Neural cell (in vitro differentiated cells): ENCODE data around the gene SERPINB6. TPM values are rescaled to one million over a fixed set of nuclear protein-coding genes. Genes with fewer than 3 reads are reported as not detected.

ENCODE experiments used
- H2AFZ ChIP-seq: fragments of 200-600, 300-800 bp; sonication (generic), shearing (Covaris generic); 2 replicates; pipeline ENCODE4 v1.6.0; 2014; ENCODE audit warnings: low read depth, mild to moderate bottlenecking, antibody characterized with exemption, low read length, moderate library complexity
- H3F3A ChIP-seq: fragments of 200-600 bp; shearing (Covaris generic); 2 replicates; pipeline ENCODE4 v1.6.1; 2016; ENCODE audit warnings: mild to moderate bottlenecking, moderate library complexity, mixed read lengths, antibody characterized with exemption, low read length; ENCODE audit not compliant: insufficient read depth, poor library complexity, severe bottlenecking
- H3K27ac ChIP-seq: fragments of 200-600, 300-800 bp; sonication (generic), shearing (Covaris generic); 2 replicates; pipeline ENCODE4 v1.5.1; 2014; ENCODE audit warnings: mild to moderate bottlenecking, low read length, moderate library complexity
- H3K27me3 ChIP-seq: fragments of 300-800, 200-600 bp; sonication (generic), shearing (Covaris generic); 2 replicates; pipeline ENCODE4 v1.6.0; 2014; ENCODE audit warnings: mild to moderate bottlenecking, low read depth, low read length, moderate library complexity; ENCODE audit not compliant: insufficient read depth
- H3K36me3 ChIP-seq: fragments of 300-800, 200-600 bp; sonication (generic), shearing (Covaris generic); 2 replicates; pipeline ENCODE4 v1.5.1; 2014; ENCODE audit warnings: mild to moderate bottlenecking, antibody characterized with exemption, low read length, moderate library complexity; ENCODE audit not compliant: insufficient read depth
- H3K4me2 ChIP-seq: fragments of 300-800, 200-600 bp; sonication (generic), shearing (Covaris generic); 2 replicates; pipeline ENCODE4 v1.6.0; 2014; ENCODE audit warnings: mild to moderate bottlenecking, low read length
- H3K4me3 ChIP-seq: fragments of 300-800, 200-600 bp; sonication (generic), shearing (Covaris generic); 2 replicates; pipeline ENCODE4 v1.5.1; 2014; ENCODE audit warnings: mild to moderate bottlenecking, low read length, moderate library complexity
- H3K79me2 ChIP-seq: fragments of 200-600 bp; shearing (Covaris generic); replicated peaks from 2 replicates; pipeline ENCODE4 v1.6.0; 2014; ENCODE audit warnings: mild to moderate bottlenecking, low read length, moderate library complexity; ENCODE audit not compliant: insufficient read depth
- H3K9ac ChIP-seq: fragments of 300-800, 200-600 bp; sonication (generic), shearing (Covaris generic); 2 replicates; pipeline ENCODE4 v1.6.1; 2016; ENCODE audit warnings: mild to moderate bottlenecking, low read length, mixed read lengths
- H3K9me2 ChIP-seq: fragments of 200-600 bp; shearing (Covaris generic); 2 replicates; pipeline ENCODE4 v1.6.1; 2016; ENCODE audit warnings: mild to moderate bottlenecking, low read length, mixed read lengths; ENCODE audit not compliant: insufficient read depth
- H3K9me3 ChIP-seq: fragments of 200-600, 300-800 bp; sonication (generic), shearing (Covaris generic); 2 replicates; pipeline ENCODE4 v1.6.1; 2016; ENCODE audit warnings: mild to moderate bottlenecking, mixed run types, low read length, moderate library complexity, mixed read lengths
- H4K20me1 ChIP-seq: fragments of 200-600 bp; shearing (Covaris generic); 2 replicates; pipeline ENCODE4 v1.6.1; 2016; ENCODE audit warnings: mild to moderate bottlenecking, mixed run types; ENCODE audit not compliant: insufficient read depth
- EP300 ChIP-seq: fragments of 450-650 bp; conservative IDR thresholded peaks from 2 replicates; pipeline ENCODE4 v1.6.1; 2014; ENCODE audit warnings: antibody characterized with exemption, mild to moderate bottlenecking, moderate library complexity; ENCODE audit not compliant: poor library complexity, severe bottlenecking
- EZH2 ChIP-seq: fragments of 200-600, 300-800 bp; shearing (Covaris generic), sonication (generic); IDR thresholded peaks from 2 replicates; pipeline ENCODE4 v1.6.1; 2014; ENCODE audit warnings: antibody characterized with exemption, low read length, borderline replicate concordance, mild to moderate bottlenecking; ENCODE audit not compliant: insufficient read depth, poor library complexity, severe bottlenecking
- MXI1 ChIP-seq: fragments of 450-650 bp; conservative IDR thresholded peaks from 2 replicates; pipeline ENCODE4 v1.6.1; 2014; ENCODE audit warnings: antibody characterized with exemption, mild to moderate bottlenecking; ENCODE audit not compliant: poor library complexity, severe bottlenecking
- POLR2AphosphoS5 ChIP-seq: IDR thresholded peaks from 2 replicates; pipeline ENCODE4 v1.6.1; 2012
- RAD21 ChIP-seq: fragments of 450-650 bp; conservative IDR thresholded peaks from 2 replicates; pipeline ENCODE4 v1.6.1; 2014; ENCODE audit warnings: antibody characterized with exemption, mild to moderate bottlenecking, moderate library complexity
- REST ChIP-seq: IDR thresholded peaks from 2 replicates; pipeline ENCODE4 v1.6.1; 2012; ENCODE audit warnings: borderline replicate concordance
- SMC3 ChIP-seq: fragments of 450-650 bp; conservative IDR thresholded peaks from 2 replicates; pipeline ENCODE4 v1.6.1; 2014; ENCODE audit warnings: antibody characterized with exemption, mild to moderate bottlenecking, moderate library complexity; ENCODE audit not compliant: poor library complexity
- TAF1 ChIP-seq: IDR thresholded peaks from 2 replicates; pipeline ENCODE4 v1.6.1; 2012; ENCODE audit warnings: low read depth
- polyA plus RNA-seq: library from polyadenylated mRNA; depleted of rRNA; stranded (reverse); fragments of >200 nt; gene quantifications from 2 replicates; pipeline ENCODE4 v1.2.3, GENCODE V29; 2014
- TF ChIP-seq, protein P1 (sequence below): fragments of 450-650 bp; IDR thresholded peaks from 2 replicates; pipeline ENCODE4 v1.5.1; 2014; ENCODE audit warnings: antibody characterized with exemption, mild to moderate bottlenecking, moderate library complexity; ENCODE audit not compliant: poor library complexity, severe bottlenecking

The SERPINB6 gene
- polyA plus RNA-seq, 1 donor from 2014 or later, result 2.3 TPM

DNA sequence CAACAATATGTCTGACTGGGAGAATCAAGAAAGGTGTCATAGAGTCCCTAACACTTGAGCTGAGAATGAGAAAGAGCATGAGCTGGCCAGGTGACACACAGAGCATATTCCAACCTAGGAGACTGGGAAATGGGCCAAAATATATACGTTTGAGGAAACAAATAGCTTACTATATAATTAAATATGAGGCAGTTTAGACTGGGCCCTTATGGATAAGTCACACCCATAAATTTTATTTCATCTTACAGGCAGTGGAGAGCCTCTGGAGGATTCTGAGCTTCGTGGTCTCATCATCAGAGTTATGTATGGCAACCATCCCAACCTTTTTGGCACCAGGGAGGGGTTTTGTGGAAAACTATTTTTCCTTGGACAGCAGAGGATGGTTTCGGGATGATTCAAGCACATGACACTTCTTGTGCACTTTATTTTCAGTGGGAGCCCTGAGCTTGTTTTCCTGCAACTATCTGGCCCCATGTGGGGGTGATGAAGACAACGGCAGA, 15.4 kb upstream of the SERPINB6 start:
- no peaks in the 10 kb centered on the region for H4K20me1 ChIP-seq
- H3K4me2 ChIP-seq, result no peak overlapping the region
- no peaks in the 10 kb centered on the region for H3K9me2 ChIP-seq
- H3F3A ChIP-seq, result peaks cover 19% of the 10 kb centered on the region
- no peak for TF ChIP-seq TAF1
- no peak for TF ChIP-seq REST
- TF ChIP-seq MXI1, result no peak
- TF ChIP-seq EZH2, result no peak
- TF ChIP-seq SMC3, result no peak
- TF ChIP-seq EP300, result no peak
- TF ChIP-seq RAD21, result no peak
- TF ChIP-seq, protein P1, sequence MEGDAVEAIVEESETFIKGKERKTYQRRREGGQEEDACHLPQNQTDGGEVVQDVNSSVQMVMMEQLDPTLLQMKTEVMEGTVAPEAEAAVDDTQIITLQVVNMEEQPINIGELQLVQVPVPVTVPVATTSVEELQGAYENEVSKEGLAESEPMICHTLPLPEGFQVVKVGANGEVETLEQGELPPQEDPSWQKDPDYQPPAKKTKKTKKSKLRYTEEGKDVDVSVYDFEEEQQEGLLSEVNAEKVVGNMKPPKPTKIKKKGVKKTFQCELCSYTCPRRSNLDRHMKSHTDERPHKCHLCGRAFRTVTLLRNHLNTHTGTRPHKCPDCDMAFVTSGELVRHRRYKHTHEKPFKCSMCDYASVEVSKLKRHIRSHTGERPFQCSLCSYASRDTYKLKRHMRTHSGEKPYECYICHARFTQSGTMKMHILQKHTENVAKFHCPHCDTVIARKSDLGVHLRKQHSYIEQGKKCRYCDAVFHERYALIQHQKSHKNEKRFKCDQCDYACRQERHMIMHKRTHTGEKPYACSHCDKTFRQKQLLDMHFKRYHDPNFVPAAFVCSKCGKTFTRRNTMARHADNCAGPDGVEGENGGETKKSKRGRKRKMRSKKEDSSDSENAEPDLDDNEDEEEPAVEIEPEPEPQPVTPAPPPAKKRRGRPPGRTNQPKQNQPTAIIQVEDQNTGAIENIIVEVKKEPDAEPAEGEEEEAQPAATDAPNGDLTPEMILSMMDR, result no peak
- no peak for TF ChIP-seq POLR2AphosphoS5
- H3K79me2 ChIP-seq, result peaks cover 5% of the 10 kb centered on the region
- H3K27ac ChIP-seq, result no peak overlapping the region
- no peaks in the 10 kb centered on the region for H3K27me3 ChIP-seq
- H3K36me3 ChIP-seq, result no peaks in the 10 kb centered on the region
- H3K9ac ChIP-seq, result no peak overlapping the region
- H3K9me3 ChIP-seq, result no peaks in the 10 kb centered on the region
- H2AFZ ChIP-seq, result no peak overlapping the region
- no peak overlapping the region for H3K4me3 ChIP-seq

- no peak overlapping the region for H3K4me2 ChIP-seq
- H2AFZ ChIP-seq, result no peak overlapping the region
- no peaks in the 10 kb centered on the region for H3K9me2 ChIP-seq
- H3K4me3 ChIP-seq, result no peak overlapping the region
- H4K20me1 ChIP-seq, result no peaks in the 10 kb centered on the region
- H3K36me3 ChIP-seq, result no peaks in the 10 kb centered on the region
- H3K79me2 ChIP-seq, result no peaks in the 10 kb centered on the region
- no peaks in the 10 kb centered on the region for H3K27me3 ChIP-seq
- no peak overlapping the region for H3K27ac ChIP-seq
- no peaks in the 10 kb centered on the region for H3K9me3 ChIP-seq
- H3K9ac ChIP-seq, result no peak overlapping the region
- H3F3A ChIP-seq, result peaks cover 8% of the 10 kb centered on the region
- TF ChIP-seq, protein P1, result no peak
- TF ChIP-seq SMC3, result no peak
- no peak for TF ChIP-seq MXI1
- no peak for TF ChIP-seq POLR2AphosphoS5
- TF ChIP-seq TAF1, result no peak
- no peak for TF ChIP-seq REST
- TF ChIP-seq EZH2, result no peak
- TF ChIP-seq RAD21, result no peak
- TF ChIP-seq EP300, result no peak
Observed at GRCh38 chr6:2984738-2985406, 13.5 kb upstream of the SERPINB6 start.
